Measurements from ENCODE around the gene CAMSAP1.

Gene CAMSAP1

GRCh38 chr9:135761150-135761844 lies 146.0 kb downstream of the CAMSAP1 start:
- no peak overlapping the region for H3K4me3 ChIP-seq (ENCODE audit: low read depth, low read length)
- DNase-seq (ENCODE audit: low read depth) = no peak
- in situ Hi-C loops (cut with HindIII; ENCODE audit: low sequenced_read_pairs) = no loop called here
- no peak for TF ChIP-seq CTCF (IDR thresholded peaks at IDR 0.05; ENCODE audit: low read depth, low read length, missing control alignments)

GRCh38 chr9:135760465-135760864 lies 146.9 kb downstream of the CAMSAP1 start:
- in situ Hi-C loops (cut with HindIII; ENCODE audit: low sequenced_read_pairs) = no loop called here
- TF ChIP-seq CTCF (IDR thresholded peaks at IDR 0.05; ENCODE audit: low read depth, low read length, missing control alignments) = no peak
- no peak overlapping the region for H3K4me3 ChIP-seq (ENCODE audit: low read depth, low read length)
- no peak for DNase-seq (ENCODE audit: low read depth)

- no peak for DNase-seq (ENCODE audit: low read depth)
- no peak overlapping the region for H3K4me3 ChIP-seq (ENCODE audit: low read depth, low read length)
- in situ Hi-C loops (cut with HindIII; ENCODE audit: low sequenced_read_pairs) = no loop called here
- TF ChIP-seq CTCF (IDR thresholded peaks at IDR 0.05; ENCODE audit: low read depth, low read length, missing control alignments) = no peak
These were observed 147.6 kb downstream of the CAMSAP1 start for GRCh38 chr9:135759676-135760300.

GRCh38 chr9:135758870-135759269 lies 148.5 kb downstream of the CAMSAP1 start:
- no peak for TF ChIP-seq CTCF (IDR thresholded peaks at IDR 0.05; ENCODE audit: low read depth, low read length, missing control alignments)
- H3K4me3 ChIP-seq (ENCODE audit: low read depth, low read length) = no peak overlapping the region
- in situ Hi-C loops (cut with HindIII; ENCODE audit: low sequenced_read_pairs) = no loop called here
- no peak for DNase-seq (ENCODE audit: low read depth)

All from astrocyte of the cerebellum (primary cell).